HEK293 (cell line): ENCODE results near the gene SPRED2.

Source experiments
- EGR2 ChIP-seq: fragments of 450-650 bp; formaldehyde crosslinking; IDR thresholded peaks from 2 replicates; pipeline ENCODE4 v1.5.1; 2016; ENCODE audit warnings: low read depth, missing biosample characterization, missing genetic modification characterization
- MZF1 ChIP-seq: fragments of 450-650 bp; formaldehyde crosslinking; IDR thresholded peaks from 2 replicates; pipeline ENCODE4 v1.5.1; 2017; ENCODE audit warnings: missing biosample characterization, missing genetic modification characterization, borderline replicate concordance
- RBAK ChIP-seq: fragments of 450-650 bp; formaldehyde crosslinking; IDR thresholded peaks from 2 replicates; pipeline ENCODE4 v1.5.1; 2016; ENCODE audit warnings: missing biosample characterization, missing genetic modification characterization
- SCRT1 ChIP-seq: fragments of 450-650 bp; formaldehyde crosslinking; IDR thresholded peaks from 2 replicates; pipeline ENCODE4 v1.5.1; 2016; ENCODE audit warnings: missing biosample characterization, missing genetic modification characterization, borderline replicate concordance
- SP7 ChIP-seq: fragments of 450-650 bp; formaldehyde crosslinking; IDR thresholded peaks from 2 replicates; pipeline ENCODE4 v1.5.1; 2016; ENCODE audit warnings: missing biosample characterization, missing genetic modification characterization
- WT1 ChIP-seq: fragments of 450-650 bp; formaldehyde crosslinking; IDR thresholded peaks from 2 replicates; pipeline ENCODE4 v1.5.1; 2016; ENCODE audit warnings: missing biosample characterization, missing genetic modification characterization
- YY1 ChIP-seq: fragments of 450-650 bp; formaldehyde crosslinking; IDR thresholded peaks from 2 replicates; pipeline ENCODE4 v1.5.1; 2018; ENCODE audit warnings: missing biosample characterization, missing genetic modification characterization
- ZFP69B ChIP-seq: fragments of 450-650 bp; formaldehyde crosslinking; IDR thresholded peaks from 2 replicates; pipeline ENCODE4 v1.5.1; 2016; ENCODE audit warnings: missing biosample characterization, missing genetic modification characterization
- ZNF121 ChIP-seq: fragments of 450-650 bp; formaldehyde crosslinking; IDR thresholded peaks from 2 replicates; pipeline ENCODE4 v1.5.1; 2016; ENCODE audit warnings: missing biosample characterization, missing genetic modification characterization
- ZNF302 ChIP-seq: fragments of 450-650 bp; formaldehyde crosslinking; IDR thresholded peaks from 2 replicates; pipeline ENCODE4 v1.5.1; 2016; ENCODE audit warnings: missing biosample characterization, missing genetic modification characterization, low read depth
- ZNF416 ChIP-seq: fragments of 450-650 bp; formaldehyde crosslinking; IDR thresholded peaks from 2 replicates; pipeline ENCODE4 v1.5.1; 2016; ENCODE audit warnings: missing biosample characterization, missing genetic modification characterization
- ZNF48 ChIP-seq: fragments of 450-650 bp; formaldehyde crosslinking; IDR thresholded peaks from 2 replicates; pipeline ENCODE4 v1.5.1; 2016; ENCODE audit warnings: missing biosample characterization, missing genetic modification characterization
- ZNF548 ChIP-seq: fragments of 450-650 bp; formaldehyde crosslinking; IDR thresholded peaks from 2 replicates; pipeline ENCODE4 v1.5.1; 2016; ENCODE audit warnings: missing biosample characterization, missing genetic modification characterization
- ZNF558 ChIP-seq: fragments of 450-650 bp; formaldehyde crosslinking; IDR thresholded peaks from 2 replicates; pipeline ENCODE4 v1.5.1; 2016; ENCODE audit warnings: missing biosample characterization, missing genetic modification characterization
- ZNF610 ChIP-seq: fragments of 450-650 bp; formaldehyde crosslinking; IDR thresholded peaks from 2 replicates; pipeline ENCODE4 v1.5.1; 2016; ENCODE audit warnings: missing biosample characterization, missing genetic modification characterization, borderline replicate concordance
- ZNF664 ChIP-seq: fragments of 450-650 bp; formaldehyde crosslinking; IDR thresholded peaks from 2 replicates; pipeline ENCODE4 v1.5.1; 2016; ENCODE audit warnings: missing biosample characterization, missing genetic modification characterization
- ZNF707 ChIP-seq: fragments of 450-650 bp; formaldehyde crosslinking; IDR thresholded peaks from 2 replicates; pipeline ENCODE4 v1.5.1; 2016; ENCODE audit warnings: missing biosample characterization, missing genetic modification characterization
- ZNF777 ChIP-seq: fragments of 450-650 bp; formaldehyde crosslinking; IDR thresholded peaks from 2 replicates; pipeline ENCODE4 v1.5.1; 2017; ENCODE audit warnings: missing biosample characterization, missing genetic modification characterization, borderline replicate concordance
- ZNF837 ChIP-seq: fragments of 450-650 bp; formaldehyde crosslinking; IDR thresholded peaks from 2 replicates; pipeline ENCODE4 v1.5.1; 2016; ENCODE audit warnings: missing biosample characterization, missing genetic modification characterization
- ZNF843 ChIP-seq: fragments of 450-650 bp; formaldehyde crosslinking; IDR thresholded peaks from 2 replicates; pipeline ENCODE4 v1.5.1; 2016; ENCODE audit warnings: missing biosample characterization, missing genetic modification characterization
- TF ChIP-seq, protein P1 (sequence below): fragments of 450-650 bp; formaldehyde crosslinking; IDR thresholded peaks from 2 replicates; pipeline ENCODE4 v1.5.1; 2016; ENCODE audit warnings: missing biosample characterization, missing genetic modification characterization, low read depth
- TF ChIP-seq, protein P2 (sequence below): fragments of 450-650 bp; formaldehyde crosslinking; IDR thresholded peaks from 2 replicates; pipeline ENCODE4 v1.5.1; 2016; ENCODE audit warnings: missing biosample characterization, missing genetic modification characterization
- TF ChIP-seq, protein P3 (sequence below): fragments of 450-650 bp; formaldehyde crosslinking; IDR thresholded peaks from 2 replicates; pipeline ENCODE4 v1.5.1; 2016; ENCODE audit warnings: missing biosample characterization, missing genetic modification characterization
- TF ChIP-seq, protein P4 (sequence below): fragments of 450-650 bp; formaldehyde crosslinking; IDR thresholded peaks from 2 replicates; pipeline ENCODE4 v1.5.1; 2017; ENCODE audit warnings: missing biosample characterization, mild to moderate bottlenecking, missing genetic modification characterization, moderate library complexity

SPRED2 gene

DNA sequence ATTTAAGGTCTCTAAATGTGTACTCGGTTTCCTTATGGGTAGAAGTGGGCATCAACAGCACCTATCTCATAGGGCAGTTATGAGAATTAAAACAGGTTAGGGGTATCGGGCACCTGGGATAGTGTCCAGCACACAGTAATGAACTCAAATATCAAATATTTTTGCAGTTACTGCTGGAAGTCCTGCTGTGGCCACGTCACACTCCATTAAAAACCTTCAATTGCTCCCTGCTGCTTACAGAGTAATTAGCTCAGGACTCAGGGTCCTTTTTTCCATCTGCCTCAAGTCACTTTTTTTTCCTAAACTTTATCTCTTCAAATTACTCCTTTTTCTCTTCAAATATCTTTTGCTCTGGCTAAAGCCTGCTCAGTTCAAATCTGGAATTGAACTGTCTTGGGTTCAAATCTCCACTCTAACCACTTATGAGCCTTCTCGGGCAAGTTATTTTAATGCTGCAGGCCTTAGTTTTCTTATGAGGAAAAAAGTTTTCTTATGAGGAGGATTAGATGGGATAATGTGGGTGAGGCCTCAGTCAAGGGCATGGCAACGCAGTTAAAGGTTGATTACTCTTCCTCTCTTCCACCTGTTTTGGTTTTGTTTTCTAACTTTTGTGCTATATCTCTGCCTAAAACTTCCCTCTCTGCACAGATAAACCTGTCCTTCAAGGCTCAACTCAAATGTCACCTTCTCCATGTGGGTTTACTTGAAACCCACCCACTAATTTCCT lies 36.6 kb downstream of the SPRED2 start (continued):
- TF ChIP-seq, protein P1, sequence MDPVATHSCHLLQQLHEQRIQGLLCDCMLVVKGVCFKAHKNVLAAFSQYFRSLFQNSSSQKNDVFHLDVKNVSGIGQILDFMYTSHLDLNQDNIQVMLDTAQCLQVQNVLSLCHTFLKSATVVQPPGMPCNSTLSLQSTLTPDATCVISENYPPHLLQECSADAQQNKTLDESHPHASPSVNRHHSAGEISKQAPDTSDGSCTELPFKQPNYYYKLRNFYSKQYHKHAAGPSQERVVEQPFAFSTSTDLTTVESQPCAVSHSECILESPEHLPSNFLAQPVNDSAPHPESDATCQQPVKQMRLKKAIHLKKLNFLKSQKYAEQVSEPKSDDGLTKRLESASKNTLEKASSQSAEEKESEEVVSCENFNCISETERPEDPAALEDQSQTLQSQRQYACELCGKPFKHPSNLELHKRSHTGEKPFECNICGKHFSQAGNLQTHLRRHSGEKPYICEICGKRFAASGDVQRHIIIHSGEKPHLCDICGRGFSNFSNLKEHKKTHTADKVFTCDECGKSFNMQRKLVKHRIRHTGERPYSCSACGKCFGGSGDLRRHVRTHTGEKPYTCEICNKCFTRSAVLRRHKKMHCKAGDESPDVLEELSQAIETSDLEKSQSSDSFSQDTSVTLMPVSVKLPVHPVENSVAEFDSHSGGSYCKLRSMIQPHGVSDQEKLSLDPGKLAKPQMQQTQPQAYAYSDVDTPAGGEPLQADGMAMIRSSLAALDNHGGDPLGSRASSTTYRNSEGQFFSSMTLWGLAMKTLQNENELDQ (tag by site-specific recombination): no peak
- no peak for TF ChIP-seq ZNF837 (tag by site-specific recombination)
- no peak for TF ChIP-seq RBAK
- no peak for TF ChIP-seq MZF1 (tag by site-specific recombination)
- TF ChIP-seq, protein P2, sequence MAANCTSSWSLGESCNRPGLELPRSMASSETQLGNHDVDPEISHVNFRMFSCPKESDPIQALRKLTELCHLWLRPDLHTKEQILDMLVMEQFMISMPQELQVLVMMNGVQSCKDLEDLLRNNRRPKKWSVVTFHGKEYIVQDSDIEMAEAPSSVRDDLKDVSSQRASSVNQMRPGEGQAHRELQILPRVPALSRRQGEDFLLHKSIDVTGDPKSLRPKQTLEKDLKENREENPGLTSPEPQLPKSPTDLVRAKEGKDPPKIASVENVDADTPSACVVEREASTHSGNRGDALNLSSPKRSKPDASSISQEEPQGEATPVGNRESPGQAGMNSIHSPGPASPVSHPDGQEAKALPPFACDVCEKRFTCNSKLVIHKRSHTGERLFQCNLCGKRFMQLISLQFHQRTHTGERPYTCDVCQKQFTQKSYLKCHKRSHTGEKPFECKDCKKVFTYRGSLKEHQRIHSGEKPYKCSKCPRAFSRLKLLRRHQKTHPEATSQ: no peak
- no peak for TF ChIP-seq YY1 (tag by site-specific recombination)
- no peak for TF ChIP-seq SCRT1 (tag by site-specific recombination)
- TF ChIP-seq ZNF777 (tag by site-specific recombination): no peak
- no peak for TF ChIP-seq ZNF610 (tag by site-specific recombination)
- no peak for TF ChIP-seq SP7 (tag by site-specific recombination)
- TF ChIP-seq WT1 (tag by site-specific recombination): 0 out of 2 replicates have a peak, but pooled peaks have one; percentile 20
- no peak for TF ChIP-seq ZNF48
- no peak for TF ChIP-seq ZNF416
- TF ChIP-seq ZFP69B (tag by site-specific recombination): no peak
- peak; percentile 38; the same call in 1 of the 2 replicates for TF ChIP-seq EGR2
- TF ChIP-seq ZNF664: no peak
- no peak for TF ChIP-seq ZNF707 (tag by site-specific recombination)
- no peak; the same call in 1 of the 2 replicates for TF ChIP-seq ZNF558
- TF ChIP-seq, protein P3, sequence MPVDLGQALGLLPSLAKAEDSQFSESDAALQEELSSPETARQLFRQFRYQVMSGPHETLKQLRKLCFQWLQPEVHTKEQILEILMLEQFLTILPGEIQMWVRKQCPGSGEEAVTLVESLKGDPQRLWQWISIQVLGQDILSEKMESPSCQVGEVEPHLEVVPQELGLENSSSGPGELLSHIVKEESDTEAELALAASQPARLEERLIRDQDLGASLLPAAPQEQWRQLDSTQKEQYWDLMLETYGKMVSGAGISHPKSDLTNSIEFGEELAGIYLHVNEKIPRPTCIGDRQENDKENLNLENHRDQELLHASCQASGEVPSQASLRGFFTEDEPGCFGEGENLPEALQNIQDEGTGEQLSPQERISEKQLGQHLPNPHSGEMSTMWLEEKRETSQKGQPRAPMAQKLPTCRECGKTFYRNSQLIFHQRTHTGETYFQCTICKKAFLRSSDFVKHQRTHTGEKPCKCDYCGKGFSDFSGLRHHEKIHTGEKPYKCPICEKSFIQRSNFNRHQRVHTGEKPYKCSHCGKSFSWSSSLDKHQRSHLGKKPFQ (tag by site-specific recombination): no peak
- TF ChIP-seq ZNF121 (tag by site-specific recombination): no peak
- no peak for TF ChIP-seq ZNF302
- TF ChIP-seq, protein P4, sequence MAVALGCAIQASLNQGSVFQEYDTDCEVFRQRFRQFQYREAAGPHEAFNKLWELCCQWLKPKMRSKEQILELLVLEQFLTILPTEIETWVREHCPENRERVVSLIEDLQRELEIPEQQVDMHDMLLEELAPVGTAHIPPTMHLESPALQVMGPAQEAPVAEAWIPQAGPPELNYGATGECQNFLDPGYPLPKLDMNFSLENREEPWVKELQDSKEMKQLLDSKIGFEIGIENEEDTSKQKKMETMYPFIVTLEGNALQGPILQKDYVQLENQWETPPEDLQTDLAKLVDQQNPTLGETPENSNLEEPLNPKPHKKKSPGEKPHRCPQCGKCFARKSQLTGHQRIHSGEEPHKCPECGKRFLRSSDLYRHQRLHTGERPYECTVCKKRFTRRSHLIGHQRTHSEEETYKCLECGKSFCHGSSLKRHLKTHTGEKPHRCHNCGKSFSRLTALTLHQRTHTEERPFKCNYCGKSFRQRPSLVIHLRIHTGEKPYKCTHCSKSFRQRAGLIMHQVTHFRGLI (tag by site-specific recombination): no peak
- peak; percentile 43; the same call in 1 of the 2 replicates for TF ChIP-seq ZNF843 (tag by site-specific recombination)
- TF ChIP-seq ZNF548 (tag by site-specific recombination): no peak
